ENCODE data around the gene MAP3K6. TPM values are rescaled to one million over a fixed set of nuclear protein-coding genes. Genes with fewer than 3 reads are reported as not detected.
A peak's percentile ranks its signal among the peaks of the same experiment; 100 is the strongest.

The MAP3K6 gene
- total and polyA plus RNA-seq, 2 of the 13 experiments (the other 11 are each of a cell fraction or from before 2014, with no cell fraction given) = 2.7 to 3.2 TPM

DNA sequence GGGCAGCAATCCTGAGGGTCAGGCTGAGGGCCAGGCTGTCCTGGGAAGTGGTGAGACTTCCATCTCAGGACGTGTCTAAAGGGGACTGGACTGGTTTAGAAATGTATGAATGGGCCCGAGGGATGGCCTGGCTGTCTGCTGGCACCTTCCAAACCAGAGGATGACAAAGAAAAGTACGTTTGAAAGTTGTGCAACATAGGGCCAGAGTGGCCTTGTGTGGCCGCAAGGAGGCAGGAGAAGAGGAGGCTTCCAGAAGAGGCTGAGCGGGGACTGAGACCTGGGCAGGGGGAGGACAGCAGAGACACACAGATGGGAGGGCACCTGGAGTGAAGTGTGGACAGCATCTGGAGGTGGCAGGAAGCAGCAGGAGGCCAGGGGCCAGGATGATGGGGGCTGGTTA, 27.5 kb downstream of the MAP3K6 start (continued):
- TF ChIP-seq ARID5B (CRISPR knock-in tag; IDR thresholded peaks at IDR 0.05) = no peak
- TF ChIP-seq PHB2 (IDR thresholded peaks at IDR 0.05; ENCODE audit: partially characterized antibody) = no peak
- TF ChIP-seq EEA1 (CRISPR knock-in tag; IDR thresholded peaks at IDR 0.05; ENCODE audit: borderline replicate concordance) = no peak
- no peak for TF ChIP-seq ZFP41 (CRISPR knock-in tag; IDR thresholded peaks at IDR 0.05; ENCODE audit: borderline replicate concordance)
- TF ChIP-seq, protein P1, sequence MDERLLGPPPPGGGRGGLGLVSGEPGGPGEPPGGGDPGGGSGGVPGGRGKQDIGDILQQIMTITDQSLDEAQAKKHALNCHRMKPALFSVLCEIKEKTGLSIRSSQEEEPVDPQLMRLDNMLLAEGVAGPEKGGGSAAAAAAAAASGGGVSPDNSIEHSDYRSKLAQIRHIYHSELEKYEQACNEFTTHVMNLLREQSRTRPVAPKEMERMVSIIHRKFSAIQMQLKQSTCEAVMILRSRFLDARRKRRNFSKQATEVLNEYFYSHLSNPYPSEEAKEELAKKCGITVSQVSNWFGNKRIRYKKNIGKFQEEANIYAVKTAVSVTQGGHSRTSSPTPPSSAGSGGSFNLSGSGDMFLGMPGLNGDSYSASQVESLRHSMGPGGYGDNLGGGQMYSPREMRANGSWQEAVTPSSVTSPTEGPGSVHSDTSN (CRISPR knock-in tag; IDR thresholded peaks at IDR 0.05) = no peak
- no peak for TF ChIP-seq LCORL (IDR thresholded peaks at IDR 0.05)
- no peak for TF ChIP-seq LCORL (CRISPR knock-in tag; IDR thresholded peaks at IDR 0.05)
- no peak for TF ChIP-seq MAZ (IDR thresholded peaks at IDR 0.05; ENCODE audit: borderline replicate concordance, low read depth, low read length)
- TF ChIP-seq MAZ (CRISPR knock-in tag; IDR thresholded peaks at IDR 0.05; ENCODE audit: low read depth) = no peak
- no peak for TF ChIP-seq ZNF672 (CRISPR knock-in tag; IDR thresholded peaks at IDR 0.05)
- TF ChIP-seq ZNF589 (CRISPR knock-in tag; conservative IDR thresholded peaks at IDR 0.05) = no peak
- TF ChIP-seq HOXA5 (CRISPR knock-in tag; IDR thresholded peaks at IDR 0.05) = no peak
- peak; percentile 67 for TF ChIP-seq CEBPB (IDR thresholded peaks at IDR 0.05; ENCODE audit: borderline replicate concordance, low read depth, low read length)
